Stimulated activated CD8-positive, alpha-beta memory T cell treated with anti-CD3 and anti-CD28 coated beads, Interleukin-7, amount 100 ng/mL, for 24 hours (primary cell): Measurements from ENCODE around the gene SPESP1.
"Not testable (repeated sequence)": the region's sequence is repeated elsewhere in the genome, so short reads cannot be mapped to it uniquely, and the experiment has no call there.

Experiments
- DNase-seq: peaks from one replicate; pipeline ENCODE4 v3.0.0-alpha.2; 2020; ENCODE audit warnings: low read depth

Gene SPESP1

GRCh38 chr15:68963719-68964118, 33.4 kb downstream of the SPESP1 start:
- DNase-seq: not testable (repeated sequence)

DNA sequence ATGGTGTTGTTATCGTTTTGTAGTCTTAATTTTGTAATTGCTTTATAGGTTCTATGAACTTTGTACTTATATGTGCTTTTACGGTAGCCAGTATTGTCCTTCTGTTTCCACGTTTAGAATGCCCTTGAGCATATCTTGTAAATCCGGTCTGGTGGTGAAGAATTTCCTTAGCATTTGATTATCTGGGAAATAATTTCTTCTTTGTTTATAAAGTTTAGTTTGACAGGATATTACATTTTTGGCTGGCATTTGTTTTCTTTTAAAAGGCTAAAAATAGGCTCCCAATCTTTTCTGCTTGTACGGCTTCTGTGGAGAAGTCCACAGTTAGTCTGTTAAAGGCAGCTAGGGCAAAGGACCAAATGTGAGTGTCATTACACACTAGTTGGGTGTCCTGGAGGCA, 36.7 kb downstream of the SPESP1 start:
- no peak for DNase-seq

DNA sequence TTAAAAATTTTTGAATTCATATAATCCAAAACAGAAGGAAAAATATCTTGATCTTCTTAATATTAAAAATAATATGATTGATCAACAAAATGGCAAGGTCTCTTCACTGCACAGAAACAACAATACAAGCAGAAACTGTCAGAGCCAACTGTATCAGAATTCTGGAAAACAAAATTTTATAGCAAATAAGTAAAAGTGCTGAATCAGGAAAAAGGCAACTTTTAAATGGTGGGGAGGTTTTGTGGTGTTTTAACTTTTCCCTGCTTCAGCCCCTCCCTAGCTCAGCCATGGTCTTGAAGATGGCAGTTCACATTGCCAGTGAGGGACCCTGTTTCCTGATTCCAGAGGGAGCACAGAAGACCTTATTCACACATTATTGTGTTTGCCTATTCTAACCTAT, 37.6 kb downstream of the SPESP1 start:
- no peak for DNase-seq

DNA sequence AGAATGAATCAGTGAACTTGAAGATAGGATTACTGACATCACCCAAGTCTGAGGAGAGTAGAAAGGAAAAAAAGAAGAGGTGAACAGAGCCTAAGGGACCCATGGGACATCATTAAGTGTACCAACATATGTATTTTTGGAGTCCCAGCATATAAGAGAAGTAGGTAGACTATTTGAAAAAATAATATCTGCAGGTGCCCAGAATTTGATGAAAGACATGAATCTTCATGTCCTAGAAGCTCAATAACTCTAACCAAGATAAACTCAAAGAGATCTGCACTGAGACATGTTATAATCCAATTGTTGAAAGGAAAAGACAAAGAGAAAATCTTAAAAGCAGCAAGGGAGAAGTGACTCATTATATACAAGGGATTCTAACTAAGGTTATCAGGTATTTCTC, 39.0 kb downstream of the SPESP1 start:
- DNase-seq: no peak

- DNase-seq: no peak
Measured at GRCh38 chr15:68972201-68973065, 42.1 kb downstream of the SPESP1 start.

GRCh38 chr15:68975651-68976160, 45.4 kb downstream of the SPESP1 start:
- DNase-seq: not testable (repeated sequence)

DNA sequence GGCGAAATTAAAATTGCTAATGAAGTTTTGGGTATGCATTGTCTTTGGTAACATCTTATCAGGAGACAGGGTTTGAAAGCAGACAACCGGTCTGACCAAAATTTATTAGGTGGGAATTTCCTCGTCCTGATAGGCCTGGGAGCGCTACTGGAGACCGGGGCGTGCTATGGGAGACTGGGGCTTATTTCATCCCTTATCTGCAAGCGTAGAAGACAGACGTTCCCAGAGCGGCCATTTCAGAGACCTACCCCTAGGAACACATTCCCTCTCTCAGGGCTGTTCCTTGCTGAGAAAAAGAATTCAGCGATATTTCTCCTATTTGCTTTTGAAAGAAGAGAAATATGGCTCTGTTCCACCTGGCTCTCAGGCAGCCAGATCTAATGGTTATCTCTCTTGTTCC, 47.1 kb downstream of the SPESP1 start:
- DNase-seq: not testable (repeated sequence)

DNA sequence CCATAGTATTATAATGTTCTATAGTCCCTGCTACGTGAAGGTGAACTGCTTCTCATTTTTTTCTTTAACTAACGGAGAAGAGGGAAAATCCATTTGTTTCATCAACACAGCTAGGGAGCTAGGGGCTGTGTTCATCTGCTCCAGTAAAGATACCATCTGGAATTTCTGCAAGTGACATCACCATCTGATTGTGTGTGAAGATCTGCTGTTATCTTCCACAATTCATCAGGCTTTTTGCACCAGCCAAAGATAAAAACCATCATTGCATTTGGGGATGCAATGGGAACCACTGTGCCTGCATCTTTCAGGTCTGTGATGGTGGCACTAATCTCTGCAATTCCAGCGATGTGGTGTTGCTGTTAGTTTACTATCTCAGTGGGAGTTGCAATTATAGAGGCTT, 48.7 kb downstream of the SPESP1 start:
- DNase-seq: no peak

DNA sequence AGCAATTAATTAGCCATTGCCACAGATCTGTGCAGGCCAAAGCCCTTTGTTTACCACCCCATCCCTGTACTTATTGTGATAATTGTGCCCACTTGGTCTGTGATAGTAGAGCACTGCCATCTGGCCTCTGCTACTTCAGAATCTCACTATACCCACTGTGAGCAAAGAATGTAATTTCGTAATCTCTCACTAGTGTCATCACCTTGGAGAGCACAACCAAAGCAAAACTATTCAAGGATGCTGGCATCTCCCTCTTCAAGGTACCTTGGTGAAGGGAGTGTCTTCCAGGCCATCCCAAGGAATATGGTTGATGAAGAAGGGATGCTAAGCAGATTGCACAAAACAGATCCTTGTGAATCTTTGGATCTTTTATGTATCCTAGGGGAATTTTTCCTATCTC, 49.5 kb downstream of the SPESP1 start:
- DNase-seq: no peak

- DNase-seq: no peak
Measured at GRCh38 chr15:68980786-68981185, 50.5 kb downstream of the SPESP1 start.

DNA sequence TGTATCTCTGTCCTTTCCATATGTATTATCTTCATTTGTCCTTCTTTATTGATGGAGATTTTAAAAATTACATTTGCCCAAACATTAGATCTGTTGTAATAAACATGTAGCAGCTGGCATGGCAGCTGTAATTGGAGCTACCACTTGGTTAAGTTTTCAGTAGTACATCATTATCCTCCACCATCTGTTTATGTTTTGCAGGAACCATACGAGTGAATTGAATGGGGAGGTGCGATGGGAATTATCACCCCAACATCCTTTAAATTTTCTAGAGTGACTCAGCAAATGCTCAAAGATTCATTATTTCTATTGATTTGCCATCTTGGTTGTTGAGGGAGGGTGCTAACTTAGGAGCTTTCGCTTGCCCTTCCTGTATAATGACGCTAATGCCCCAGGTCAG, 51.6 kb downstream of the SPESP1 start:
- DNase-seq: no peak

GRCh38 chr15:68982976-68983563, 52.7 kb downstream of the SPESP1 start:
- DNase-seq: no peak

DNA sequence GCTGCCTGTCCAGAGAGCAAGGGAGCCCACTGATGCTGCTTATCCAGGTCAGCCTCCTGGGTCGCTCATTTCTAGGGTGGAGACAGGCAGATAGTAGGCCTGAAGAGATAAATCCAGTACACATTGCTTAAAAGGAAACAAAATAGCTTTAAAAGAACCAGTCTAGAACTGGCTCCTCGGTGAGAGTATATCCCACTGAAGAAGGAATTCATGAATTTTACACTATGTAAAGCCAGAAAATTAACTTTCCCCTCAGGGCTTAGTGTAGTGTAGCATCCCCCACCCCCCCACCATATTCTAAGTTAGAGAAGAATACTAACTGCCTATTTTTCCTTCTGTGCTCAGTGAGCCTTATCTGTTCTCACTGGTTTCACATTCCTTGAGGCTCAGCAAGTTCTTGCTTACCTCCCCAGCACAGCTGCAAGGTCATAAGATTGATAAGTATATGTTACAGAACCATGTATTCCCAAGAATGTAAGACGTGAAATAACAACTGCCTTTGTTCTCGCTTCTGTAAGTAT, 53.7 kb downstream of the SPESP1 start:
- no peak for DNase-seq

DNA sequence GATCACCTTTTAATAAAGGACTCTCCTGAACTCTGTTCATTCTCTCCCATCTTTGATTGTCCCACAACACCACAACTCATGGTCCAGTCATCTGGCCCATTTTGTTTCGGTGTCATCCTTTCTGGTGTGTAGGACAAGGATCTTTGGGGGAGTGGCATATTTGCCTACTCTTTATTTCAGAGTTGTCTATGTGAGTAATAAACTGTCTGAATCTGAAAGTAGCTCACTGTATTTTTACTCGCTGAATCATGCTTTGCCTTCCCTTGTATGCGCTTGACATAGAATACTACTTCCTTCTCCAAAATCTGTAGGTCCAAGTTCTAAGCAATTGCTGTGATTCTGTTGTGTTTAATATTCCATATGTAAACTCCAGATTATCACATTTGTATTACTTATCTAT, 54.3 kb downstream of the SPESP1 start:
- no peak for DNase-seq

GRCh38 chr15:68985361-68985891, 55.1 kb downstream of the SPESP1 start:
- DNase-seq: no peak

- DNase-seq: no peak
Measured at GRCh38 chr15:68986322-68986721, 56.0 kb downstream of the SPESP1 start.

DNA sequence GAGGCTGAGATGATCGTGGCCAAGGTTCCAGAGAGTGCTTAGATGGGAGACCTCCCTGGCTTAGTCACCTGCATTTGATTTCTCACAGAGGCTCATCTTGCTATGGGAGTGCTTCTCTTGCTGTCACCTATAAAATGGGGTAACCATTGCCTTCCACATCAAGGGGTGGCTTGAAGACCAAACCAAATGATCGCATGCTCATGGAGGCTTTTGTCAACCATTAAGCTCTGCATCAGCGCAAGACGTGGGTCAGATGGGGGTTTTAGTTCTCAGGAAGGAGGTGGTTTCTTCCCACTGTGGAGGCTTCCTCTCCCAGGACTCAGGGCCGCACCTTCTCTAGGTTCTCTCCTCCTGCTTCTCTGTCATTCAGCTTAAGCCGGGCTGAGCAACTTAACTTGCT, 56.8 kb downstream of the SPESP1 start:
- DNase-seq: no peak

GRCh38 chr15:68987676-68988075, 57.4 kb downstream of the SPESP1 start:
- no peak for DNase-seq

GRCh38 chr15:68989541-68990230, 59.4 kb downstream of the SPESP1 start:
- DNase-seq: no peak

DNA sequence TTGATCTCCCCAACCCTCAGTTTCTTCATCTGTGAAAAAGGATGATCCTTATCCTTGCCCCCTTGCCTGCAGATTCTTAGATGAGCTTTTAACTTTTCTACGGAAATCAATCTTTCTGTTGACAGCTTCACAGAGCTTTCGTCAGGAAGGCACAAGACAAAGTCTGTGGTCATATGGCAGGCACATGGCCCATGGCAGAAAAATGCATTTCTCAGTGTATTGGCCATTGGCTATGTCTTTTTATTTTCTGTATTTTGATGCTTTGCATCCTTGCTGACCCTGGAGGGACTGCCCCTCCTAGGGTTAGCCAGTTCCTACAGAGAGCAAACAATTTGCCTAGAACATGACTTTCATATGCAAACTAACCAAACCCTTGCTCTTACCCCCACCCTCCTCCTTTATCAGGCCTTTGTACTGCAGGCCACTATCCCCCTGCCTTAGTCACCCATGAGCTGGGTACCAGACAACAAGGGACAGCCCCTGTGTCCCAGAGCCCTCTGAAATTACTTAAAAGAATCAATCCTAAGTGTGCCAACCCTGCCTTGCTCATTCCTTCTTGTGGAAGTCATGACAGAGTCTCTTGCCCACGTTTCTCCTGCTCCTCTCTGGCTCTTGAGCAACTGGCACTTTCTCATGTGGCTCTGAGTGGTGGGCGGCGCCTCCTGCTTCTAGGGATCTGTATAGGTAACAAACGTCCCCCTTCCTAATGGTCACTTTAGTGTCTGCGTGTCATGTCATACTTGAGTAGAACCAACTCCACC, 60.1 kb downstream of the SPESP1 start:
- no peak for DNase-seq

DNA sequence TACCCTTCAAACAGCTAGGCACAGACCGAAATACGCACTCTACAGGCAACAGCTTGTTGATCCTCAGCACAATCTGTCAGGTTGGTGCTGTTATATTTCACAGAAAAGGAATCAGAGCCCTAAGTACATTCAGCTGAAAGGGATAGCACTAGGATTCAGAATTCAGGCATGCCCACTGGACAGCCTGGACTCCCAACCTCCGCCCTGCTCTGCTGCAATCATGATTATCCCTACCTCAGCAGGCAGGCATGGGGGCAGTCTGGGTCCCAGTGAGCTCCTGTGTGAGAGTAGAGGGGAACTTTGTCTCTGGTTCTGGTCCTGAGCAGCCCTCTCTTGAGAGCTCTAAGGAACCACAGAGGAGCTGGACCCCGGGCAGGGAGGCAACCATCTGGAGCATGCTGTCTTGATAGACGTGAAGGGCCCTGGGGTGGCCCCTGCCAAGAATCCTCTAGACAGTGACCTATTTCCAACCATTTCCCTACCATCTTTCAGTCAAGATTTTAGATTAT, 60.7 kb downstream of the SPESP1 start:
- DNase-seq: no peak
